Peyer's patch (tissue), 4 donors: ENCODE data around the gene STMN3.

Experiments used
- POLR2A ChIP-seq, 2 donors: fragments of 450-650 bp; IDR thresholded peaks; one replicate each; pipeline ENCODE4 v1.5.1; 2017; ENCODE audit warnings: antibody characterized with exemption in 2 of 2, mild to moderate bottlenecking in 2 of 2, moderate library complexity in 2 of 2
- TF ChIP-seq, protein P1 (sequence below), 6 experiments: fragments of 450-650 bp in 4 of 6; fragments of 200-600 bp in 2 of 6; sonication (generic) in 1 of 6; IDR thresholded peaks; one replicate each; pipeline ENCODE4 v1.5.1; 2017 to 2019; ENCODE audit warnings: antibody characterized with exemption in 6 of 6, mild to moderate bottlenecking in 3 of 6, moderate library complexity in 1 of 6

DNA sequence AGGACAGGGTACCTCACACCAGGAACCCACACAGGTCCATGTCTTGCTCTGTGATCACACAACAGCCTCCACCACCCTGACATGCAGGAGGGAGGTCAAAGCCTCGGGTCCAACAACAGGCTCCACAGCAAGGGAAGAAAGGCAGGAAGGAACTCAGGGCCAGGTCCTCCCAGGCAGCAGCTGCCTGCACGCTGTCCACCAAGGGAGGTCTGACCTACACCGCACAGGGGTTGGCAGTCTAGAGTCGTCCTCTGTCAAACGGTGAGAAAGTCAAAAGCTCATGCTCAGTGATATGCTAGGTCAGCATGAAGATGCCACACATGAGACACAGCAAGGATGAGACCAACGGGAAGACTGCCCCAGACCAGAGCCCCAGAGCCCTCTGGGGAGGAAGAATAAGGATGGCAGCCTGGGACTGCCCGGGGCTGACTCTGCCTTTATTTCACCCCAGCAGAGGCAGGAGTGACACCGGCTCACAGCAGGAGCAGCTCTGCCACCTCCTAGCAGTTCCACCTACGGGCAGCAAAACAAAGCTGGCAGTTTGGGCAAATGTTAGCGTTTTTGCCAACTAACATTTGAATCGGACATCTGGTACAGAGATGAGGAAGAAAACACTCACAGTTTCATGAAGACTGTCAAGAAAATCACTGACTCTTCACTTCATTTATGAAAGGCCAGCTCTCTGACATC is 34.8 kb downstream of the STMN3 start:
- TF ChIP-seq, protein P1, sequence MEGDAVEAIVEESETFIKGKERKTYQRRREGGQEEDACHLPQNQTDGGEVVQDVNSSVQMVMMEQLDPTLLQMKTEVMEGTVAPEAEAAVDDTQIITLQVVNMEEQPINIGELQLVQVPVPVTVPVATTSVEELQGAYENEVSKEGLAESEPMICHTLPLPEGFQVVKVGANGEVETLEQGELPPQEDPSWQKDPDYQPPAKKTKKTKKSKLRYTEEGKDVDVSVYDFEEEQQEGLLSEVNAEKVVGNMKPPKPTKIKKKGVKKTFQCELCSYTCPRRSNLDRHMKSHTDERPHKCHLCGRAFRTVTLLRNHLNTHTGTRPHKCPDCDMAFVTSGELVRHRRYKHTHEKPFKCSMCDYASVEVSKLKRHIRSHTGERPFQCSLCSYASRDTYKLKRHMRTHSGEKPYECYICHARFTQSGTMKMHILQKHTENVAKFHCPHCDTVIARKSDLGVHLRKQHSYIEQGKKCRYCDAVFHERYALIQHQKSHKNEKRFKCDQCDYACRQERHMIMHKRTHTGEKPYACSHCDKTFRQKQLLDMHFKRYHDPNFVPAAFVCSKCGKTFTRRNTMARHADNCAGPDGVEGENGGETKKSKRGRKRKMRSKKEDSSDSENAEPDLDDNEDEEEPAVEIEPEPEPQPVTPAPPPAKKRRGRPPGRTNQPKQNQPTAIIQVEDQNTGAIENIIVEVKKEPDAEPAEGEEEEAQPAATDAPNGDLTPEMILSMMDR (IDR thresholded peaks at IDR 0.05), result no peak
- TF ChIP-seq POLR2A (IDR thresholded peaks at IDR 0.05), result no peak
